Smooth muscle cell (in vitro differentiated cells): ENCODE measurements around the gene TRPM3. TPM values are rescaled to one million over a fixed set of nuclear protein-coding genes. Genes with fewer than 3 reads are reported as not detected.

Source experiments
- DNase-seq: peaks from one replicate; lab custom pipeline; 2025; ENCODE audit not compliant: unreplicated experiment; lab: John Stamatoyannopoulos, UW
- H2AFZ ChIP-seq: fragments of 200-600 bp; sonication (generic); 2 replicates; pipeline ENCODE4 v1.6.0; 2016; ENCODE audit warnings: antibody characterized with exemption, low read depth, mild to moderate bottlenecking
- H3F3A ChIP-seq: fragments of 200-600 bp; sonication (generic); 2 replicates; pipeline ENCODE4 v1.6.0; 2017; ENCODE audit warnings: antibody characterized with exemption, low read depth
- H3K27ac ChIP-seq: fragments of 200-600 bp; sonication (generic); 2 replicates; pipeline ENCODE4 v1.5.1; 2016; ENCODE audit warnings: low read depth, mild to moderate bottlenecking
- H3K27me3 ChIP-seq: fragments of 200-600 bp; sonication (generic); 2 replicates; pipeline ENCODE4 v1.6.1; 2016; ENCODE audit warnings: low read depth, mild to moderate bottlenecking
- H3K36me3 ChIP-seq: fragments of 200-600 bp; sonication (generic); 2 replicates; pipeline ENCODE4 v1.5.1; 2016; ENCODE audit warnings: low read depth
- H3K4me1 ChIP-seq: fragments of 200-600 bp; sonication (generic); 2 replicates; pipeline ENCODE4 v1.5.1; 2016; ENCODE audit warnings: low read depth
- H3K4me2 ChIP-seq: fragments of 200-600 bp; sonication (generic); 2 replicates; pipeline ENCODE4 v1.6.0; 2016; ENCODE audit warnings: mild to moderate bottlenecking
- H3K4me3 ChIP-seq: fragments of 200-600 bp; sonication (generic); 2 replicates; pipeline ENCODE4 v1.5.1; 2016; ENCODE audit warnings: mild to moderate bottlenecking
- H3K79me2 ChIP-seq: fragments of 200-600 bp; sonication (generic); 2 replicates; pipeline ENCODE4 v1.6.0; 2016; ENCODE audit warnings: low read depth, mild to moderate bottlenecking
- H3K9ac ChIP-seq: fragments of 200-600 bp; sonication (generic); 2 replicates; pipeline ENCODE4 v1.6.0; 2016; ENCODE audit warnings: low read depth
- H3K9me3 ChIP-seq: fragments of 200-600 bp; sonication (generic); replicated peaks from 2 replicates; pipeline ENCODE4 v1.5.1; 2016; ENCODE audit warnings: low read depth
- H4K20me1 ChIP-seq: fragments of 200-600 bp; sonication (generic); 2 replicates; pipeline ENCODE4 v1.6.0; 2016; ENCODE audit warnings: low read depth
- WGBS: methylation state at CpG from one replicate; pipeline ENCODE4 v1.1.7; 2016; ENCODE audit warnings: low lambda C conversion rate; 5-methylcytosine and 5-hydroxymethylcytosine counted together
- polyA plus RNA-seq: library from polyadenylated mRNA; unstranded; fragments of >200 nt; fragmentation: Nextera tagmentation; extraction: Ambion mirVana; gene quantifications from 2 replicates; pipeline ENCODE4 v1.2.1, GENCODE V29; 2016
- total RNA-seq: library from RNA; depleted of rRNA; stranded (reverse); fragments of >200 nt; gene quantifications from 2 replicates; pipeline ENCODE4 v1.2.3, GENCODE V29; 2014
- TF ChIP-seq, protein P1 (sequence below): fragments of 200-600 bp; sonication (generic); IDR thresholded peaks from 2 replicates; pipeline ENCODE4 v1.5.1; 2017; ENCODE audit warnings: borderline replicate concordance, mild to moderate bottlenecking, antibody characterized with exemption; ENCODE audit not compliant: insufficient read depth, poor library complexity, severe bottlenecking

Gene TRPM3
- total and polyA plus RNA-seq, 2 experiments from 2014 or later, result not detected

DNA sequence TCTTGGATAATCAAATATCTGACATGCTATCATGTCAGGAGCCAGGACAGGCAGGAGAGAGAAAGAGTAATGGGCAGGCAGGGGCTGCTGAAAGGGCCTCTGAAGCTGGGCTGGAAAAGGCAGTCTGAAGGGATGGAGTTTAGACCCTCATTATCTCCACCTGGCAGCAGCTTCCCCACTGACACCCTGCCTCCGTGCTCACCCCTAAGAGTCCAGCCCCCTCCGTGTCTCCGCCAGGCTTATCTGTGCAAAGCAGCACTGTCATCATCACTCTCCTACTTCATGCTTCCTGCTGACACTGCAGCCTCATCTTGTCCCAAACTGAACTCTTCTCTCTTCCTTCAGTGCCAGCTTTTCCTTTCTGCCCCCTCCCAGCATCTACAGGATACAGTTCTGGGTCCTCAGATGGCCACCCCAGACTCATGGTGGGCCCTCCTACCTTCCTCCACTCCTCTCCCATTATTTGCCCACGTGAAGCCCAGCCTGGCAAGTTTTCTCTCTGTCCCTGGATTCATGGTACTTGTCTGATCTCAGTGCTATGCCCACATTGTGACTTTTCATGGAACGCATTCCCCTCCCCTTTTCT lies 636.1 kb downstream of the TRPM3 start:
- Histone ChIP-seq H3F3A (peaks cover under 1% of the 10 kb centered on the region), H3K4me1 (peaks cover under 1% of the 10 kb centered on the region), H3K4me2 (no peak overlapping the region), H3K9me3 (no peaks in the 10 kb centered on the region), H3K36me3 (no peaks in the 10 kb centered on the region), H3K4me3 (no peak overlapping the region), H3K9ac (no peak overlapping the region), H3K27me3 (no peaks in the 10 kb centered on the region), H3K79me2 (no peaks in the 10 kb centered on the region), H4K20me1 (no peaks in the 10 kb centered on the region), H2AFZ (peak overlapping the region; percentile 34), H3K27ac (no peak overlapping the region)
- 40% methylated on average over 5 of the region's 5 CpGs for WGBS
- TF ChIP-seq, protein P1, sequence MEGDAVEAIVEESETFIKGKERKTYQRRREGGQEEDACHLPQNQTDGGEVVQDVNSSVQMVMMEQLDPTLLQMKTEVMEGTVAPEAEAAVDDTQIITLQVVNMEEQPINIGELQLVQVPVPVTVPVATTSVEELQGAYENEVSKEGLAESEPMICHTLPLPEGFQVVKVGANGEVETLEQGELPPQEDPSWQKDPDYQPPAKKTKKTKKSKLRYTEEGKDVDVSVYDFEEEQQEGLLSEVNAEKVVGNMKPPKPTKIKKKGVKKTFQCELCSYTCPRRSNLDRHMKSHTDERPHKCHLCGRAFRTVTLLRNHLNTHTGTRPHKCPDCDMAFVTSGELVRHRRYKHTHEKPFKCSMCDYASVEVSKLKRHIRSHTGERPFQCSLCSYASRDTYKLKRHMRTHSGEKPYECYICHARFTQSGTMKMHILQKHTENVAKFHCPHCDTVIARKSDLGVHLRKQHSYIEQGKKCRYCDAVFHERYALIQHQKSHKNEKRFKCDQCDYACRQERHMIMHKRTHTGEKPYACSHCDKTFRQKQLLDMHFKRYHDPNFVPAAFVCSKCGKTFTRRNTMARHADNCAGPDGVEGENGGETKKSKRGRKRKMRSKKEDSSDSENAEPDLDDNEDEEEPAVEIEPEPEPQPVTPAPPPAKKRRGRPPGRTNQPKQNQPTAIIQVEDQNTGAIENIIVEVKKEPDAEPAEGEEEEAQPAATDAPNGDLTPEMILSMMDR, result no peak
- DNase-seq, result no peak

DNA sequence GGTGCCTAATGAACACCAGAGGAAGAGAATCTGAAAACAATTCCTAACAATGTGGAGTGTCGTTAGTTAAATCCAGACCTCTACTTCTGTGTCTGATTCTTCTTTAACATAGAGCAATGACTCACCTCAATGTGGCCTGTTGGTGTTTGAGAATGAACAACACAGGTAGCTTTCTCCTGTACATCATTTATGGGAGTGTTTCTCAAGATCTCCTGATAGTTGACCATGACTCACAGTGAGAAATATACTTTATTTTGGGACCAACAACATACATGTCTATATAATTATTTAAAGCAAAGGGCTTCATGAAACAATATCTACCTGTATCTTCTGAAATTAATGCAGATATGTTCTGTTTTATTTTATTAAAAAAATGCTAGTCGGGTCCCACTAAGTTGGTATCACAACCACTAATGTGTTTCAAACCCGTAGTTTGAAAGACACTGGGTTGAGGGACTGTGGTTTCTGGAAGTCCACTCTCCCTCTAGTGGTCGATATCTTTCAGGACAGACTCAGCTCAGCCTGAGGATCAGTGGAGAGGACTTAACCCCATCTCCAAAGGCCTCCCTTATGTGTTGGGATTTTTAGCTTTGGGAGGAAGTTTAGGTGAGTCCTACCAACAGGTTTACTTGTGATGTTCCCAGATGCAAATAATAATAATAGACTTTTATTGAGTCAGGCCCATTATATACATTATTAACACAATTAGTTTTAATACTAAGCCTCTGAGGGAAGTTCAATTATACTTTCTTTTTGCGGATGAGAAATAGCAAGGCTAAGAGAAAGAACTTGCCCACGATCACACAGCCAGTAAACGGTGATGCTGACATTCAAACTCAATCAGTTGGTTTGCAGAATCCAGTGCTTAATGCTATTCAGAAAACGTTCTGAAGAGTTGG lies 636.9 kb downstream of the TRPM3 start:
- H3K79me2 ChIP-seq, result no peaks in the 10 kb centered on the region
- peaks cover 5% of the 10 kb centered on the region for H3F3A ChIP-seq
- WGBS, result 59% methylated on average over 8 of the region's 8 CpGs
- H3K4me1 ChIP-seq, result peaks cover 10% of the 10 kb centered on the region
- no peak overlapping the region for H3K4me3 ChIP-seq
- H3K9me3 ChIP-seq, result no peaks in the 10 kb centered on the region
- no peaks in the 10 kb centered on the region for H3K27me3 ChIP-seq
- no peaks in the 10 kb centered on the region for H4K20me1 ChIP-seq
- no peak overlapping the region for H3K9ac ChIP-seq
- no peak overlapping the region for H3K27ac ChIP-seq
- no peak for DNase-seq
- TF ChIP-seq, protein P1, result peak; percentile 77
- peak overlapping the region; percentile 34 for H2AFZ ChIP-seq
- H3K36me3 ChIP-seq, result no peaks in the 10 kb centered on the region
- H3K4me2 ChIP-seq, result no peak overlapping the region

DNA sequence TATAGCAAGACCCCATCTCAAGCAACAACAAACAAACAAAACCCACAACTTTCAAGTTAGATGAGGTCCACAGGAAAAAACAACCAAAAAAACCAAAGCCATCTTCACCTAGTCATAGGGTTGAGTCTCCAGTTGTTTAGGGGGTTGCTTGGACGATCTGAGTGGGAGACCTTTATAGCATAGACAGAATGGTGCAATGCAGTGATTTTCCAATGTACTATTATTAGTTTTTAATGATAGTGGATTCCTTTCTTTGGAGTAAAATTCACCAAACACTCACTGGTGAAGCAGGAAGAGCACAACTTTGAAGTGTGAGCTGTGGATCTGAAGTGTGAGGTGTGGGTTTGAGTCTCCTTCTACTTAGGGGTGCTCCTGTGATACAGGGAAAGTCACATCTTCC lies 640.0 kb downstream of the TRPM3 start:
- TF ChIP-seq, protein P1, result no peak
- H3F3A ChIP-seq, result peaks cover 5% of the 10 kb centered on the region
- H3K36me3 ChIP-seq, result no peaks in the 10 kb centered on the region
- no peaks in the 10 kb centered on the region for H4K20me1 ChIP-seq
- no peaks in the 10 kb centered on the region for H3K79me2 ChIP-seq
- DNase-seq, result no peak
- H3K4me3 ChIP-seq, result no peak overlapping the region
- no peaks in the 10 kb centered on the region for H3K27me3 ChIP-seq
- no peak overlapping the region for H3K27ac ChIP-seq
- peaks cover 11% of the 10 kb centered on the region for H3K4me1 ChIP-seq
- H3K9ac ChIP-seq, result no peak overlapping the region
- 86% methylated on average over 1 of the region's 1 CpG for whole genome bisulfite sequencing
- no peak overlapping the region for H2AFZ ChIP-seq
- no peak overlapping the region for H3K4me2 ChIP-seq
- H3K9me3 ChIP-seq, result no peaks in the 10 kb centered on the region
